NCI-H2107 treated with DMSO at 0.1 percent for 48 hours (cell line): Measurements from ENCODE around the gene TIFAB.
A peak's percentile ranks its signal among the peaks of the same experiment; 100 is the strongest.

Source experiments
- DNase-seq: peaks from one replicate; lab custom pipeline; 2025; ENCODE audit not compliant: unreplicated experiment; lab: John Stamatoyannopoulos, UW

TIFAB gene

GRCh38 chr5:135444360-135444759 is 7.8 kb downstream of the TIFAB start:
- no peak for DNase-seq

- DNase-seq: no peak
Measured at GRCh38 chr5:135443161-135443960, 8.8 kb downstream of the TIFAB start.

- no peak for DNase-seq
Measured at GRCh38 chr5:135442431-135443160, 9.6 kb downstream of the TIFAB start.

- DNase-seq: no peak
Measured at GRCh38 chr5:135441919-135442318, 10.2 kb downstream of the TIFAB start.

- no peak for DNase-seq
Measured at GRCh38 chr5:135441350-135441831, 10.8 kb downstream of the TIFAB start.

GRCh38 chr5:135440916-135441315 is 11.2 kb downstream of the TIFAB start:
- peak; percentile 10 for DNase-seq

- DNase-seq: no peak
Measured at GRCh38 chr5:135439231-135440205, 12.6 kb downstream of the TIFAB start.

- DNase-seq: no peak
Measured at GRCh38 chr5:135438636-135439221, 13.4 kb downstream of the TIFAB start.

- peak; percentile 37 for DNase-seq
Measured at GRCh38 chr5:135437796-135438560, 14.2 kb downstream of the TIFAB start.

GRCh38 chr5:135437422-135437795 is 14.7 kb downstream of the TIFAB start:
- DNase-seq: no peak

- no peak for DNase-seq
Measured at GRCh38 chr5:135436951-135437418, 15.2 kb downstream of the TIFAB start.

GRCh38 chr5:135435467-135436330 is 16.5 kb downstream of the TIFAB start:
- no peak for DNase-seq

- no peak for DNase-seq
Measured at GRCh38 chr5:135434591-135435466, 17.3 kb downstream of the TIFAB start.

GRCh38 chr5:135433681-135434426 is 18.3 kb downstream of the TIFAB start:
- no peak for DNase-seq

- no peak for DNase-seq
Measured at GRCh38 chr5:135432113-135432512, 20.0 kb downstream of the TIFAB start.

GRCh38 chr5:135430135-135430437 is 22.1 kb downstream of the TIFAB start:
- no peak for DNase-seq
